NCI-H82 (cell line): ENCODE measurements around the gene TRAPPC2.
"Not testable (repeated sequence)": the region's sequence is repeated elsewhere in the genome, so short reads cannot be mapped to it uniquely, and the experiment has no call there.

Source experiments
- DNase-seq: peaks from one replicate; lab custom pipeline; 2025; lab: John Stamatoyannopoulos, UW

Gene TRAPPC2

DNA sequence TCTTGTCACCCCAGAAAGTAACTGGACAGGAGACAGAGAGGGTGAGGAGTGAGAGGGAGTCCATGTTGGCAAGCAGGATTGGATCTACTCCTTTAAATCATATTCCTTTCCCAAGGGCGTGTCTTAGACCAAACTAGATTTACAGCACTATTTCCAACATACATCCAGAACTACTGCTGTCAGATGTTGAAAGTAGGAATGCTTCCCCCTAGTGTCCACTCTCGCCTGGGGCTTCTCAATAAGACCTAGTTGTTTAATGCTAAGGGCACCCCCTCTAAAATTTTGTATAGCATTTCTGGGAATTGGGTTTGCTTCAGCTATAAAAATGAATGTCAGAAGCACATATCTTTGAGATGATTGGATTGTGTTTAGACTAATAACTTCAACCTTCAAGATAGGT lies 13.4 kb upstream of the TRAPPC2 start:
- DNase-seq = peak; percentile 57

DNA sequence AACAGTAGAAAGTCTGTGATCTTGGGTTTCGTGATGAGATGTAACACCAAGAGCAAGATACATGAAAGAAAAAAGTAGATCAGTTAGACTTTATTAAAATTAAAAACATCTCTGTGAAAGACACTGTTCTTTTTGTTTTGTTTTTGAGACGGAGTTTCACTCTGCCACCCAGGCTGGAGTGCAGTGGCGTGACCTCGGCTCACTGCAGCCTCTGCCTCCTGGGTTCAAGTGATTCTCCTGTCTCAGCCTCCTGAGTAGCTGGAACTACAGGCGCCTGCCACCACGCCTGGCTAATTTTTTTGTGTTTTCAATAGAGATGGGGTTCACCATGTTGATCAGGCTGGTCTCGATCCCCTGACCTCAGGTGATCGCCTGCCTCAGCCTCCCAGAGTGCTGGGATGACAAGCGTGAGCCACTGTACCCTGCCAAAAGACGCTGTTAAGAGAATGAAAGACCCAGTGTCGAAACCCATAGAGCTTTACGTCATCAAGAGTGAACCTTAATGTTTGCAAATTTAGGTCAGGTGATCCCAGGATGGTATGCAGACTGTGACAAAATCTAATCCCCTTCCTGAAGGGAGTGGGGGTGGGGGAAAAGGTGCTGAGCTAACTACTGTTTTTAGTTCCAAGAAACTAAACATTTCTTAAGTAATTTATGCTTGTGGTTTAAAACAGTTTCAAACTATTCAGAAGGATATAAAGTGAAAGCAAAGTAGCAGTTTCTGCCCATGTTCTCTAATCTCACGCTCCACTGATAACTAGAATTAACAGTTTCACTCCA lies 8.2 kb upstream of the TRAPPC2 start:
- no peak for DNase-seq

DNA sequence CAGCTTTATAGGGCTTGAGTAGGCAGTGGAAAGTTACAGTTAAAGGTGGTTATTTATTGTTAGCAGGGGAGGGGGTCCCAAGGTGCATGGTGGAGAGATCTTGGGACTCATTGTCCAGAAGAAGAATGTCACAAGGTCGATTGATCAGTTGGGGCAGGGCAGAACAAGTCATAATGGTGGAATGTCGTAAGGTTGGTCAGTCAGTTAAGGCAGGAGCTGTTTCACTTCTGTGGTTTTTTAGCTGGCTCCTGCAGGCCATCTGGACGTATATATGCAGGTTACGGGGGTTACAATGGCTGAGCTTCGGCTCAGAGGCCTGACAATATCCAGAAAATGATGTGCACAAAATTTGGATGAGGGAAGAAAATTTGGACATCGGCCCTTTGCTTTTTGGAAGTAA lies 7.3 kb upstream of the TRAPPC2 start:
- DNase-seq = no peak

DNA sequence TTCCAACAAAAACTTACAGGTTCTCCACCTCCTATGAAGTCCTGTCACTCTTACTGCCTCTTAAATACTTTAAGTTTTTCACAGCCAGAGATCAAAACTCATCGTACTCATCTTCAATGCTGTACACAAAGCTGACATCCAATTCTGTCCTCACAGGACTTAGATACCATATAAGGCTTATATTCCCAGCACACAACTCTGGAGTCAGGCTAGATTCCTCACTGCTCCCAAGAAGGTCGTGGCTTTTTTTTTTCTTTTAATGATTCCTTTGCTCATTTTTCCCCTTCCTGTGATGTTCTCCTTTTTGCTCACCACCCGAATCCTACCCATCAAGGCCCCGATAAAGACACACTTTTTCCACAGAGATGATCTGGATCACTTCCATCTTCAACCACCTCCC lies 914 bp downstream of the TRAPPC2 start:
- no peak for DNase-seq

DNA sequence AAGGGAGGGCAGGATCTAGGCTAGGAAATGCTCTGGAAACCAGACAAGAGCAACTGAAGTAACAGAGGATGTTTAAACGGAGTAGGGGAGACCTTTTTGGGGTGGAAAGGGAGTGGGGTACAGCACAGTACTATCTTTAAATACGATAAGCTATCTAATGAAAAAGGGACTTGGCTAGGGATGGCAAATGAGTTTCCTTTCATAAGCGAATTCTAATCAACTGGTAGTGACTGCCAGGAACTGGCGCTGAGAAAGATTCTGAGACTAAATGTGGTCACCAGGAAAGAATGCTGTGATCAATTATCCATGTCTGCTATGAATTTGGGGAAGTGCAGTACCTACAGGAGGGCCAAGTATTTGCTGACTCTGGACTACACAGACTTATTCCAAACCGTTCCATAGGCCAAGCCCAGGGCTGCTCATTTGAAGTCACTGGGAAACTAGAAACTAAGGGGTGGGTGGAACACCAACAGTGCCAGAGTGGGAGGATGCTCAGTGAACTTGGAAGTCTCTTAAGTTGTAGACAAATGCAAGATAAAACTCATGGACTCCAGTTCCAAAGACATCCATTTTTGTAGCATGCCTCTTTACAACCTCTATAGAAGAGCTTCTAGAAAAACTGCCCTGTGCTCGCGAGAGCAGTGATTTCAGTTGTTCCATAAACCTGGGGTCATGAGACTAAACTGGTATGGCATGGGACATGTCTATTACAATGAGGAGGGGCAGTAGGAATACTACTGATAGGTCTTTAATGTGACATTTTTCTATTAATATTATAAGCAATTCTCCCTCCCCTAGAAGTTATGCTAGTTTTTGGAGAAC lies 2.0 kb downstream of the TRAPPC2 start:
- DNase-seq = no peak

DNA sequence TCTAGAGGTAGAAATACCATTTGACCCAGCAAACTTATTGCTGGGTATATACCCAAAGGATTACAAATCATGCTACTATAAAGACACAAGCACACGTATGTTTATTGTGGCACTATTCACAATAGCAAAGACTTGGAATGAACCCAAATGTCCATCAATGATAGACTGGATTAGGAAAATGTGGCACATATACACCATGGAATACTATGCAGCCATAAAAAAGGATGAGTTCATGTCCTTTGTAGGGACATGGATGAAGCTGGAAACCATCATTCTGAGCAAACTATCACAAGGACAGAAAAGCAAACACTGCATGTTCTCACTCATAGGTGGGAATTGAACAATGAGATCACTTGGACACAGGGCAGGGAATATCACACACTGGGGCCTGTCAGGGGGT lies 3.9 kb downstream of the TRAPPC2 start:
- DNase-seq = not testable (repeated sequence)

DNA sequence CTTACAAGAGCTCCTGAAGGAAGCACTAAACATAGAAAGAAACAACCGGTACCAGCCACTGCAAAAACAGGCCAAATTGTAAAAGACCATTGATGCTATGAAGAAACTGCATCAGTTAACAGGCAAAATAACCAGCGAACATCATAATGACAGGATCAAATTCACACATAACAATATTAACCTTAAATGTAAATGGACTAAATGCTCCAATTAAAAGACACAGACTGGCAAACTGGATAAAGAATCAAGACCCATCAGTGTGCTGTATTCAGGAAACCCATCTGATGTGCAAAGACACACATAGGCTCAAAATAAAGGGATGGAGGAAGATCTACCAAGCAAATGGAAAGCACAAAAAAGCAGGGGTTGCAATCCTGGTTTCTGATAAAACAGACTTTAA lies 7.8 kb downstream of the TRAPPC2 start:
- not testable (repeated sequence) for DNase-seq

DNA sequence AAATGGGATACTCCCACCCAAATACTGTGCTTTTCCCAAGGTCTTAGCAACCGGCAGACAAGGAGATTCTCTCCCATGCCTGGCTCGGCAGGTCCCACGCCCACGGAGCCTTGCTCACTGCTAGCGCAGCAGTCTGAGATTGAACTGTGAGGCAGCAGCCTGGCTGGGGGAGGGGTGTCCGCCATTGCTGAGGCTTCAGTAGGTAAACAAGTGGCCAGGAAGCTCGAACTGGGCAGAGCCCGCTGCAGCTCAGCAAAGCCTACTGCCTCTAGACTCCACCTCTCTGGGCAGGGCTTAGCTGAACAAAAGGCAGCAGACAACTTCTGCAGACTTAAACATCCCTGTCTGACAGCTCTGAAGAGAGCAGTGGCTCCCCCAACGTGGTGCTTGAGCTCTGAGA lies 9.5 kb downstream of the TRAPPC2 start:
- DNase-seq = not testable (repeated sequence)

DNA sequence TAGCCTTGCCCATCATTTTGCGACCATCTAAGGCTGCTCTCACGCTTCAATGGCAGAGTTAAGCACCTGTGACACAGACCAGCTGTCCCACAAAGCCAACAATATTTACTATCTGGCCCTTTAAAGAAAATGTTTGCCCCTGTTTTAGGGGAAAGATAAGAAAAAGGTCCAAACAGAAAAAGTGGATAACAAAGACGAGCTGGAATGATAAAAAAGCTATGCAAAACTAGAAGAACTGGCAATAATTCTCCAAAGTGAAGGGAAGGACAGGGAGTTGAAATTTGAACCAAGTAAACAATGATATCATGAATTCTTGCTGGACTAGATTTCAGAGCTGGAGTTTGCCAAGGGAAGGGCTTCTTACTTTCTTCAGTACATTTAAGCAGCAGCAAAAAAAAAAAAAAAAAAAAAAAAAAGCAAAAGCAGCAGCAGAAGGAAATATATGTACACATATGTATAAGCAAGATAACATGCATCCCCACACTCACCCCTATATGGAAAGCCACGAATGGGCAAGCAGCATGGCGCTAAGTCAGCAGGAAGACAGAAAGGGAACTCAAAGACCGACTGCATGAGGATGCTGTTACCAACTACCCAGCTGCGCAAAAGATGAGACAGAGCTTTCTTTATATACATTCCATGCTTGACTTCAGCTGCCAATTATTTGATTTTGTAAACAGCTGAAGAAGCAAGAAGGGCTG lies 12.5 kb downstream of the TRAPPC2 start:
- no peak for DNase-seq

DNA sequence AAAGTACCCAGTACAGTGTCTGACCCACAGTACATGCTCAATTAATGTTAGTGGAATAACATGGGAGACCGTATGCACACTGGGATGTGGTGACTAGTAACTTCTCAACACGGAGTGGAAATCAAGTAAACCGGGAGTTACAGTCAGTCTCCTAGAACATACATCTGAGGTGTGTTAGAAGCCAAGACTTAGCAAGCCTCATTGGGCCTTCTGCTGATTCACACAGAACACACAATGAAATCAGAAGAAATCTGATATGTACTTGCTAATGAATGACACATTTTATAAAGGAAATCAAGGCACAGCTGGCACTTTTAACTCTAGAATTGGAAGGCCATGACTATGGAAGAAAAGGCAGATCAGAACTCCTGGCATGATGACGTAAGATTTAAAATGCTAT lies 13.0 kb downstream of the TRAPPC2 start:
- no peak for DNase-seq

DNA sequence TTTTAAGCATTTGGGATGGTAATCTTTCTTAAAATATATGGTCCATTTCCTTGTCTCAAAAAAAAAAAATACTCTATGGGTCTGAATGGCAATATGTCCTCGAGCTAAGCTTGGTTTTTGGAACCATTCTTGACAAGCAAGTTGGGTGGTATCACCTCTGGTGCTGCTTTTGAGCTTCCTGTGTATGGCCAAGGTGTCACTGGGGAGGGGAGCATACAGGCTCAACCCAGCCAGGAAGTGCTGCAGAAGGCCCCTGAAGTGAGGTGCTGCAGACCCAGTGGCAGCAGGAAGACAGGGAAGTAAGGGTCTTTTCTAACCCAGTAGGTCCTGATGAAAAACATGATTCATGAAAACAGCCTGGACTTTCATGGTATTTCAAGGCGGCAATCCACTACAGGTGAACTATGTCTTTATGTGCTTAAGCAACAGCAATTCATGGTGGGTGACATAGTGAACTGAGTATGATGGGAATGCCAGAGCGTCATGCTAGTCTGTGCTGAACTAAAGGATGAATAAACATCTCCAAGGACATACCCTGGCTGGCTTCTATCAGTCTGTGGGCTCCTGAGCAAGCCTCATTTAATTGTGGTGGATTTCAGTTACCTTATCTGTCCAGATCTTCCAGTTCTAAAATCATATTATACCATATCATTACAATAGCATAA lies 15.1 kb downstream of the TRAPPC2 start:
- DNase-seq = no peak

DNA sequence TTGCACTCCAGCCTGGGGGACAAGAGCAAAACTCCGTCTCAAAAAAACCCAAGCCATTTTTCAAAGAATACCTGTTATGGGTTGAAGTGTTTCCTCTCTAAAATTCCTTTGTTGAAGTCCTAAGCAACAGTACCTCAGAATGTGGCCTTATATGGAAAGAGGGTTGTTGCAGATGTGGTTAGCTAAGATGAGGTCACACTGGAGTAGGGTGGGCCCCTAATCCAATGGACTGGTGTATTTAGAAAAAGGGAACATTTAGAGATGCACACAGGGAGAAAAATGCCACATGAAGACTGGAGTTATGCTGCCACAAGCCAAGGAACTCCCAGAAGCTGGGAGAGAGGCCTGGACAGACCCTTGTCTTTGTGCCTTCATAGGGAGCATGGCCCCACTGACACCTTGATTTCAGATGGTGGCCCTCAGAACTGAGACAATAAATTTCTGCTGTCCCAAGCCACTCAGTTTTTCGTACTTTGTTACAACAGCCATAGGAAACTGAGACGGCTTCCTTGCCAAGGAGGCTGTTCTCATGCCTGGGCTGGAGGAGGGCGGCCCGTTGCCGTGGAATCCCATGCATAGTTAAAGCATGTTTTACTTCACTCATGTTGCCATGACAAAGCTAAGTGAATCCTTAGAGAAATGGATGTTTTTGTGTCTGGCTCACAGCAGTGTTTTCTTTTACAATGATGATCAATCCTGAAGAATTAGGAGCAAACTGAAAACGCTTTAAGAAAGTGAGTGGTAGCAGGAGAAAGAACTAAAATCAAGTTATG lies 16.5 kb downstream of the TRAPPC2 start:
- no peak for DNase-seq

DNA sequence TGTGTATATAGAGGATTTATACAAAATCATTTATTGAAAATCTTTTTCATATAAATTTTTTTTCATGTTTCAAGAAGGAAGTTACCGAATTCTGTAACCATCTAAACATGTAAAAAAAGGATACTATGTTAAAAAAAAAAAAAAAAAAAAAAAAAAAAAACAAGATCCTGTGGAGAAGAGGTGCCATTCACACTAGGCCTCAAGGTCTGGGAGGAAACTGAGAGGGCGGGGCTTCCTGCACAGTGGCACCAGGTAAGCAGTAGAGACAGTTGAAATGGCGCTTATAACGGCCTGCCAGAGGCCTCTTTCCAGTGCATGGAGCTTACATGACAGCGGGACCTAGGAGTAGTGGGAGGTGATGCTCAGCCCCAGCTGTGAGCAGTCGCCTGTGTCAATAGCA lies 17.5 kb downstream of the TRAPPC2 start:
- DNase-seq = no peak

DNA sequence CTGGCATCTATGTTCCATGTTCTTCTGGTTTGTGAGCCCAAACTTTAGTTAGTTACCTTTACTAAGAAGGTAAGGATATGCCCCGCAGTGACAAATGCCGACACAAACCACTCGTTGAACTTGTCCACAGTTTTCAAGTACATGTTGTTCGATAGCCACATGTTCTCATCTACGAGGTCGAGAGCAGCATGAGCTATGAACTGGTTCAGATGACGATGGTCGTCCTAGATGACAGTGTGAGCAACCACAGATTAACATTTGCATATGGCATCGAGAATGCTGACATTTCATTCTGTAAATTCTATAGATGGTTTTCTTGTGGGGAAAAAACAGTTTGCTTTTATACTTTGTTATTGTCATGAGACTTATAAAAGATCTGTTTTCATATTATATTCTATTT lies 18.0 kb downstream of the TRAPPC2 start:
- no peak for DNase-seq

DNA sequence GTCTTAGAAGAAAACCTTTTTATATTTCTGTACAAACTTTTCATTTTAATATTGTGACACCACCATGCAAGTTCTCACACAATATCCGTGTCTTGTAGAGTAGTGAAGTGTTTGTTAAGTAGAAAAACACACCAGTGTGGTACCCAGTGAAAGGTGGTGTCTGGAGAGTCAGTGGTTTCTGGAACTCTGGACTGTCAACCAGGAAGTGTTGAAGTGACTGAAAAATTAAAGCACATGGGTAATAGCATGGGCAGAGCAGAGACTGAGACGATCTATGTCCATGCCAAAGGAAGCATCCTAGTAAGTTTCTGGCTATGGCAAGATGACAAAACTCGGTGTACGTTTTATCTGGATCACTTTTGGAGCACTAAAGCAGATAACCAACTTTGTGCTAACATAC lies 23.3 kb downstream of the TRAPPC2 start:
- DNase-seq = no peak

DNA sequence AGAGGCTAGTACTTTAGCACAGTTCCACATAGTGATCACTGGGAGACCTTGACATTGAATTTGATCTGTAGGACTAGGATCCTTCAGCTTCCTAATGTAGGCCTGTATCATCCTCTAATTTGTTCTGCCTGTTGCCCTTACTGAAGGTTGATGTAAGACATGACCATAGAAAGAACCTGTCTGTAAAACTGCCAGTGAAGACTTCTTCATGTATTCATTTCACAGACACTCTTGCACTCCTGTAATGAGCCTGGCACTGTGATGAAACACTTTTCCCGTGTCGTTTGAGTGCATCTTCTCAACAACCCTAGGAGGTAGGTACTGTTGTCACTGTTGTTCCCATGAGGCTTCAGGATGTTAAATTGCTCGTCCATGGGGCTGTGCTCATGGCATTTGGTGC lies 30.8 kb downstream of the TRAPPC2 start:
- DNase-seq = no peak

DNA sequence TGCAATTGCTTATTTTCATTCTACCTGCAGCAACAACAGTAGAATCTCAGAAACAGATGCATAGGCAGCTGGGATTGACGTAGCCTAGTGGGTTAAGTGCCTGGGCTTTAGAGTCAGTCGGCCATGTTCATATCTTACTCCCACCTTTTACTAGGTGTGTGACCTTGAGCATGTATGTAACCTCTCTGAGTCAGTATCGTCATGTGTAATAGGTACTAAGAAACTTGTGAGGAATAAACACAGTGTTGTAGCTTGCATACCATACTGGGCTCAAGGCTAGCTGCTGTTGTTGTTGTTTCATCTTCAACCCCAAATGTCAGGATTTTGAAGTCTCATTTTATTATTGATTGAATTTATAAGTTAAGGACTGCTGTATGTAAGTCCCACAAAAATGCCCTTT lies 31.3 kb downstream of the TRAPPC2 start:
- no peak for DNase-seq

DNA sequence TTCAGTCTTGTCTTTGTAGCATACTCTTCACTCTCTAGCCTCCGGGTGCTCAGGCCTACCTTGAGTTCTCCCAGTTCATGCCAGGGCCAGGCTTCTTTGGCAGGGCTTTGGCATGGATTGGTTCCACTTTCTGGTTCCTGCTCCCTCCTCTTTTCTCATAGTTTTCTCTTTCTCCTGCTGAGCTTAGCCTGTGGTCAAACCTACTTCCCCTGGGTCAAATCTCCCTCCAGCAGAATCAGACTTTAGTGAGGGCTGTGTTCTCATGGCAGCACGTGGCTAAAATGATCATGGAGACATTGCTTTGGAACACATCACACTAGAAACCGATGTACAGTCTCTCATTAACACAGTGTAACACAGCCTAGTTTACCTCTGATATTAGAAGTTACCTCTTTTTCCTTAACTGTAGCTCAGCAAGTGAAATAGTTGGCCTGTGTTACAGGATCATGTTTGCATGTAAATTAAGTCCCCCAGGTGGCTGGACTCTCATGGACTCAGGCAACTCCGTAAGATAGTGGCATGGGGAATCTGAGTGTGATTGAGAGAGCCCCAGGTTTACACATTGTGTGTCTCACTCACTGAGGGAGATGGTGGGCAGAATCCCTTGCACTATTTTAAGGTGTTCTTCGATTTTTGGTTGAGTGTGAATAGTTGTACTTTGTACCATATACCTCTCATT lies 32.2 kb downstream of the TRAPPC2 start:
- DNase-seq = no peak

DNA sequence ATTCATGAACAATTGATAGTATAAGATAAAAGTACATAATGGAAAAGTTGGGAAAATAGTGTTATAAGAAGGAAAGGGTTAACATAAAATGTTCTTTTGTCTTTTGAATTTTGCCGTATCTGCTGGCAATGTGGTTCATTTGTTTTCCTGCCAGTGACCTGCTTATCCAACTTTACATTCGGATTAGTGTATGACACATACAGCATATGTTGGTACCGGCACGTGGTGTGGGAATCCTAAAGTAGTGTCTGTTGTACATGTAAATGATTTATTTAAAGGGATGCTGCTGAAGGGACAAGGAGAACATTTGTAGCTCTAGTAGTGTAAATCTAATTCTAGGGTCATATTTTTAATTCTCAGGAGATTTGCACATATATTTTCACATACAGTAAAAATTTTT lies 34.0 kb downstream of the TRAPPC2 start:
- DNase-seq = peak; percentile 63

DNA sequence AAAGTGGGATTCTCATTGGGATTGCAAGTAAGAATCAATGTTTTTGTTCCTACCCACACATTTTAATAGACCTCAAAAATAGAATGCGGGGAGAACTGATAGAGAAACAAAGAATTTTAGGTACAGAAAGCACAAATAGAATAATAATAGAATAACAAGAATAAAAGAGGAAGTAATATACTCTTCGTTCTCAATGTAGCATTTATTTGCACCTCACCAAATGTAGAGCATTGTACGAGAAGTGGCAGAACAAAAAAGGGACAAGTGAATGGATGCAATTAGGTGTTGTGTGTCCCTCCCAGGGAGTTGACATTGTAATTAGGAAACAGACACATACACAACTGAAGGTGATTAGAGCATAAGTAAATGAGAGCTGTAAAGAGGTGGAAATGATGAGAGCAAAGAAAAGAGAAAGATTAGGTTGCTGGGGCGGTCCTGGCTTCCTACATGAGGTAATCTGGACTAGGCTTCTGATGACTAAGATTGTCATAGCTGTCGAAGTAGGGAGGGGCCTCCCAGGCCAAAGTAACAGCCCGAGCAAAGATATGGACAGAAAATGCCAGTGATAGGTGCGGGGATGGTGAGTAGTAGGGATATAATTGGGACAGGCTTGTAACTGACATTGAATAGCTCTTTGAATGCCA lies 35.1 kb downstream of the TRAPPC2 start:
- no peak for DNase-seq
